Astrocyte (in vitro differentiated cells and primary cell): ENCODE data around the gene GEN1. TPM values are rescaled to one million over a fixed set of nuclear protein-coding genes. Genes with fewer than 3 reads are reported as not detected.

Experiments
- DNase-seq: peaks from one replicate; pipeline ENCODE4 v3.0.0-alpha.2; 2010; ENCODE audit warnings: low read depth
- FAIRE-seq: peaks from 2 replicates; lab custom pipeline; 2011; peaks lifted over from hg19 to GRCh38; lab: Jason Lieb, UNC
- H2AFZ ChIP-seq: 2 replicates; pipeline ENCODE4 v1.6.0; 2012; ENCODE audit warnings: low read depth, low read length, inconsistent platforms
- H3K27ac ChIP-seq: 2 replicates; pipeline ENCODE4 v1.5.1; 2011; ENCODE audit warnings: low read depth, low read length, inconsistent platforms
- H3K27me3 ChIP-seq: 2 replicates; pipeline ENCODE4 v1.6.0; 2011; ENCODE audit warnings: low read length, inconsistent platforms; ENCODE audit not compliant: insufficient read depth
- H3K36me3 ChIP-seq: 2 replicates; pipeline ENCODE4 v1.5.1; 2011; ENCODE audit warnings: low read length, inconsistent platforms; ENCODE audit not compliant: insufficient read depth
- H3K4me1 ChIP-seq: 2 replicates; pipeline ENCODE4 v1.5.1; 2011; ENCODE audit warnings: low read length, inconsistent platforms; ENCODE audit not compliant: insufficient read depth
- H3K4me2 ChIP-seq: 2 replicates; pipeline ENCODE4 v1.6.0; 2012; ENCODE audit warnings: low read length, inconsistent platforms
- H3K4me3 ChIP-seq: 2 replicates; pipeline ENCODE4 v1.5.1; 2011; ENCODE audit warnings: low read depth, mild to moderate bottlenecking, low read length, inconsistent platforms; ENCODE audit not compliant: insufficient read depth
- H3K79me2 ChIP-seq: 2 replicates; pipeline ENCODE4 v1.6.0; 2012; ENCODE audit warnings: mild to moderate bottlenecking, low read length, inconsistent platforms; ENCODE audit not compliant: insufficient read depth
- H3K9ac ChIP-seq: 2 replicates; pipeline ENCODE4 v1.6.0; 2012; ENCODE audit warnings: mild to moderate bottlenecking, low read length, inconsistent platforms
- H3K9me3 ChIP-seq: 2 replicates; pipeline ENCODE4 v1.5.1; 2012; ENCODE audit warnings: low read depth, mild to moderate bottlenecking, low read length, inconsistent platforms; ENCODE audit not compliant: insufficient read depth
- H4K20me1 ChIP-seq: 2 replicates; pipeline ENCODE4 v1.6.0; 2012; ENCODE audit warnings: low read length, inconsistent platforms; ENCODE audit not compliant: insufficient read depth
- H3K27ac Mint-ChIP-seq: one replicate; pipeline ENCODE4 v1.8.0; 2021; ENCODE audit warnings: mild to moderate bottlenecking, mixed read lengths; ENCODE audit not compliant: unreplicated experiment
- H3K27me3 Mint-ChIP-seq: one replicate; pipeline ENCODE4 v1.8.0; 2021; ENCODE audit warnings: low read depth, mixed read lengths; ENCODE audit not compliant: unreplicated experiment
- H3K36me3 Mint-ChIP-seq: one replicate; pipeline ENCODE4 v1.8.0; 2021; ENCODE audit warnings: low read depth, mixed read lengths; ENCODE audit not compliant: unreplicated experiment
- H3K4me1 Mint-ChIP-seq: one replicate; pipeline ENCODE4 v1.8.0; 2021; ENCODE audit warnings: low read depth, mixed read lengths; ENCODE audit not compliant: unreplicated experiment
- H3K4me3 Mint-ChIP-seq: one replicate; pipeline ENCODE4 v1.8.0; 2021; ENCODE audit warnings: mild to moderate bottlenecking, moderate library complexity, mixed read lengths; ENCODE audit not compliant: unreplicated experiment
- H3K9me3 Mint-ChIP-seq: one replicate; pipeline ENCODE4 v1.8.0; 2021; ENCODE audit warnings: mild to moderate bottlenecking, mixed read lengths; ENCODE audit not compliant: unreplicated experiment
- EZH2 ChIP-seq: IDR thresholded peaks from 2 replicates; pipeline ENCODE4 v1.6.1; 2012; ENCODE audit warnings: mild to moderate bottlenecking, low read length, inconsistent platforms; ENCODE audit not compliant: insufficient read depth
- total RNA-seq: library from RNA; stranded (reverse); gene quantifications from 2 replicates; pipeline ENCODE4 v1.2.1, GENCODE V29; 2021
- TF ChIP-seq, protein P1 (sequence below): IDR thresholded peaks from 2 replicates; pipeline ENCODE4 v1.5.1; 2011; ENCODE audit warnings: low read depth, mild to moderate bottlenecking, inconsistent platforms, low read length, moderate library complexity; ENCODE audit not compliant: insufficient read depth

The GEN1 gene
- total RNA-seq, 1 donor from 2014 or later: 9.1 TPM

DNA sequence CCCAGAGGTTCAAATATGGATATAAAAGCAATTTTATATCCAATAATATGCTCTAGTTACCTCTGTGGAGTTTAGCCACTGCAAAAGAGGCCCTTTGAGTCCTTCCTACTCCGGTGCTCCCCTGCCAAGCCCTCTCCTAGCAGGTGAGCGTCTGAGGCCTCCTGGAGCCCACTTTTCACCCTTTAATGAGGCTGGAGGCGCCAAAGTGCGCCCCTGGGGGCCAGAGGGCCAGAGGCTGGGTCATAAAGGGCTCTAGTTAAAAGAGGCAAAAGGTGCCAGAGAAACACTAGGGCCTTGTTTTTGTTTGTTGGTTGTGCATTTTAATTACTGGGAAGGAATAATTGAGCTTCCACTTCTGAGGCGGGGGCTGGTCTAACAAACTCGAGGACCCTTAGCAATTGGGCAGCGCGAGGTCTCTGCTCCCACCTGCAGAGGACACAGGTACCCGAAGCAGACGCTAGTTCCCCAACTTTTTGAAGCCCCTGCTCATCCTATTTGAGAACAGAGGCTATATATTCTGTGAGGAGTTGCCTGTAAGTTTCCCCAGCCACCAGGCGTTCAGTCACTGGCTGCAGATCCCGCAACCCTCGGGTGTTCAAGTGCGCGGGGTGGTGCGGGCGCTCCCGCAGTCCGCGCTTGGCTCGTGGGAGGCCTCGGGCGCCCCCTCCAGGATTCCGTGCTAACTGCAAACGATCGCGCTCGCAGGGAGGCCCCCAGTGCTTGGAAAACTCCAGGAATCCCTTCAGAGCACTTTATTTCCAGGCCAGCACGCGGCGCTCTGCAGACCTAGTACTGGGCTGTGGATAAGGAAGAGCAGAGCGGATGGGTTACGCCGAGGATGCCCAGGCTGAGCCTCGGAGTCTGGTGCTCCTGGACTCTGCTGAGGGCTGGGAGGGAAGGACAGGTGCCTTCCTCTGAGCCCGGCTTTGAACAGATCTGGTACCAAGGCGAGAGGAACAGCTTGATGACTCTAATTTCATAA is 76.4 kb downstream of the GEN1 start:
- H3K4me3 Mint-ChIP-seq: no peak overlapping the region
- no peaks in the 10 kb centered on the region for H3K9me3 Mint-ChIP-seq
- Histone ChIP-seq H3K9me3 (no peaks in the 10 kb centered on the region), H3K36me3 (no peaks in the 10 kb centered on the region), H3K27me3 (peaks cover 9% of the 10 kb centered on the region), H3K9ac (no peak overlapping the region), H3K79me2 (no peaks in the 10 kb centered on the region), H3K4me3 (no peak overlapping the region), H4K20me1 (no peaks in the 10 kb centered on the region), H3K27ac (no peak overlapping the region), H2AFZ (peak overlapping the region; percentile 65), H3K4me1 (no peaks in the 10 kb centered on the region), H3K4me2 (peak overlapping the region; percentile 78)
- FAIRE-seq: no peak
- H3K4me1 Mint-ChIP-seq: no peaks in the 10 kb centered on the region
- H3K36me3 Mint-ChIP-seq: no peaks in the 10 kb centered on the region
- peak; percentile 55 for DNase-seq
- TF ChIP-seq EZH2: peak; percentile 7
- TF ChIP-seq, protein P1, sequence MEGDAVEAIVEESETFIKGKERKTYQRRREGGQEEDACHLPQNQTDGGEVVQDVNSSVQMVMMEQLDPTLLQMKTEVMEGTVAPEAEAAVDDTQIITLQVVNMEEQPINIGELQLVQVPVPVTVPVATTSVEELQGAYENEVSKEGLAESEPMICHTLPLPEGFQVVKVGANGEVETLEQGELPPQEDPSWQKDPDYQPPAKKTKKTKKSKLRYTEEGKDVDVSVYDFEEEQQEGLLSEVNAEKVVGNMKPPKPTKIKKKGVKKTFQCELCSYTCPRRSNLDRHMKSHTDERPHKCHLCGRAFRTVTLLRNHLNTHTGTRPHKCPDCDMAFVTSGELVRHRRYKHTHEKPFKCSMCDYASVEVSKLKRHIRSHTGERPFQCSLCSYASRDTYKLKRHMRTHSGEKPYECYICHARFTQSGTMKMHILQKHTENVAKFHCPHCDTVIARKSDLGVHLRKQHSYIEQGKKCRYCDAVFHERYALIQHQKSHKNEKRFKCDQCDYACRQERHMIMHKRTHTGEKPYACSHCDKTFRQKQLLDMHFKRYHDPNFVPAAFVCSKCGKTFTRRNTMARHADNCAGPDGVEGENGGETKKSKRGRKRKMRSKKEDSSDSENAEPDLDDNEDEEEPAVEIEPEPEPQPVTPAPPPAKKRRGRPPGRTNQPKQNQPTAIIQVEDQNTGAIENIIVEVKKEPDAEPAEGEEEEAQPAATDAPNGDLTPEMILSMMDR: peak; percentile 57
- no peak overlapping the region for H3K27ac Mint-ChIP-seq
- peaks cover 20% of the 10 kb centered on the region for H3K27me3 Mint-ChIP-seq

DNA sequence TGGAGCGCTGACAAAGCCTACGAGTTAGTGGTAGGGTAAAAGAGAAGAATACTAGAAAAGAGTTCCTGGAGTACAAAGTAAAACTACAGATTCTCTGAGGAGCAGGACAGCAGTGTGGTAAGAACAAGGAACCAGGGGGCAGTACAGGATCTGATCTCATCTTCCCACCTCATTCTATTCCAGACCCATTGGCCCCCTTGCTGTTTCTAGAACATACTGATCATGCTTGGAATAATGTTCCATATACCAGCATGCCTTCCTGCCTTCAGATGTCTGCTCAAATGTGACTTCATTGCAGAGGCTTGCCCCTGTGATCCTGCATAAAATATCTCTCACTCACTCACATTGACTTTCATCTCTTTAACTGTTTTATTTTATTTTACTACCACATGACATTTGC is 81.6 kb downstream of the GEN1 start:
- H3K9ac ChIP-seq: no peak overlapping the region
- H2AFZ ChIP-seq: no peak overlapping the region
- TF ChIP-seq, protein P1: no peak
- TF ChIP-seq EZH2: no peak
- no peaks in the 10 kb centered on the region for H4K20me1 ChIP-seq
- Mint-ChIP-seq H3K9me3 (no peaks in the 10 kb centered on the region), H3K27me3 (peaks cover 6% of the 10 kb centered on the region), H3K4me1 (no peaks in the 10 kb centered on the region), H3K4me3 (no peak overlapping the region), H3K27ac (no peak overlapping the region), H3K36me3 (no peaks in the 10 kb centered on the region)
- DNase-seq: no peak
- FAIRE-seq: no peak
- H3K27me3 ChIP-seq: peaks cover 9% of the 10 kb centered on the region
- no peaks in the 10 kb centered on the region for H3K36me3 ChIP-seq
- no peak overlapping the region for H3K27ac ChIP-seq
- no peaks in the 10 kb centered on the region for H3K9me3 ChIP-seq
- no peaks in the 10 kb centered on the region for H3K4me1 ChIP-seq
- H3K4me3 ChIP-seq: no peak overlapping the region
- no peaks in the 10 kb centered on the region for H3K79me2 ChIP-seq
- no peak overlapping the region for H3K4me2 ChIP-seq

Other genes starting within 250 kb of the GEN1 start
- gene RAD51AP2, start 235.7 kb upstream of the GEN1 start, total RNA-seq: 0.10 TPM in 1 of 2 replicates, not detected in the other
- gene VSNL1, start 213.4 kb upstream of the GEN1 start, total RNA-seq: 0.61 and 2.4 TPM in 2 replicates
- gene SMC6, start 328 bp upstream of the GEN1 start, total RNA-seq: 17.3 and 20.1 TPM in 2 replicates
- gene MSGN1, start 62.3 kb downstream of the GEN1 start, total RNA-seq: not detected in 2 replicates
- gene KCNS3, start 124.5 kb downstream of the GEN1 start, total RNA-seq: 0.84 and 1.7 TPM in 2 replicates